Astrocyte of the hippocampus (primary cell): Measurements from ENCODE around the gene RIPK4.

Experiments used
- DNase-seq: peaks from one replicate; pipeline ENCODE4 v3.0.0; 2011; ENCODE audit warnings: low read depth, low spot score

RIPK4 gene

GRCh38 chr21:41691205-41692184, 75.4 kb downstream of the RIPK4 start:
- DNase-seq: no peak
